GM23248 (cell line): ENCODE results near the gene ERCC1.

ENCODE experiments used
- EZH2 ChIP-seq: fragments of 200-600 bp; sonication (generic); IDR thresholded peaks from 2 replicates; pipeline ENCODE4 v1.6.1; 2018; ENCODE audit warnings: antibody characterized with exemption, mild to moderate bottlenecking; ENCODE audit not compliant: insufficient read depth, poor library complexity, severe bottlenecking
- EZH2phosphoT487 ChIP-seq: fragments of 200-600 bp; sonication (generic); IDR thresholded peaks from 2 replicates; pipeline ENCODE4 v1.6.1; 2018; ENCODE audit warnings: antibody characterized with exemption, moderate library complexity, mild to moderate bottlenecking, low read depth; ENCODE audit not compliant: insufficient read depth

- TF ChIP-seq EZH2 (no peak), EZH2phosphoT487 (no peak)
These were observed 15.5 kb upstream of the ERCC1 start for GRCh38 chr19:45439190-45439568.
